NK-92 treated with Interleukin-12 subunit alpha and Interleukin-12 subunit beta, amount 100 ng/mL, for 24 hours (cell line): ENCODE measurements around the gene CFAP141.
"Not testable (repeated sequence)": the region's sequence is repeated elsewhere in the genome, so short reads cannot be mapped to it uniquely, and the experiment has no call there.

Source experiments
- DNase-seq: peaks from one replicate; lab custom pipeline; 2025; lab: John Stamatoyannopoulos, UW

The CFAP141 gene

DNA sequence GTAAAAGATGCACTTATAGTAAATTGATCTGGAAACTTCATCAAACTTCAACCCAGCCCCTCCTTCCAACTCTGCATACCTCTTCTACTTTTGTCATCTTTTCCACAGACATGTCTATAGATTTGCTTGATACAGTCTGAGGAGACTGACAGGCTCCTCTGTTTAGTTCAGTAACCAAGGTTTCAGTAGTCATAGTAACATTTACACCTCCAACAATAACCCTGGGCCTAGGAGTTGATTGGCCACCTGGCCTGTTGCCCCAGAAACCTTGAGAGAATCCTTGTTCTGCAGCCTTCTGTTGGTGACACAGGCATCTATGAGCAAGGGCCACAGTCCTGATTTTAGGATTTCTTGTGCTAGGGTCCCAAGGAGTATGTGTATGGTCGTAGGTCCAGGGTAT is at the start of gene CFAP141:
Gene CFAP141, minus strand, starts transcription at position 138 of the 400 bp plus-strand sequence. Its CDS starts 26 bp downstream, at position 112.
- no peak for DNase-seq

GRCh38 chr1:154253671-154254070 is 47.5 kb upstream of the CFAP141 start:
- DNase-seq = no peak

DNA sequence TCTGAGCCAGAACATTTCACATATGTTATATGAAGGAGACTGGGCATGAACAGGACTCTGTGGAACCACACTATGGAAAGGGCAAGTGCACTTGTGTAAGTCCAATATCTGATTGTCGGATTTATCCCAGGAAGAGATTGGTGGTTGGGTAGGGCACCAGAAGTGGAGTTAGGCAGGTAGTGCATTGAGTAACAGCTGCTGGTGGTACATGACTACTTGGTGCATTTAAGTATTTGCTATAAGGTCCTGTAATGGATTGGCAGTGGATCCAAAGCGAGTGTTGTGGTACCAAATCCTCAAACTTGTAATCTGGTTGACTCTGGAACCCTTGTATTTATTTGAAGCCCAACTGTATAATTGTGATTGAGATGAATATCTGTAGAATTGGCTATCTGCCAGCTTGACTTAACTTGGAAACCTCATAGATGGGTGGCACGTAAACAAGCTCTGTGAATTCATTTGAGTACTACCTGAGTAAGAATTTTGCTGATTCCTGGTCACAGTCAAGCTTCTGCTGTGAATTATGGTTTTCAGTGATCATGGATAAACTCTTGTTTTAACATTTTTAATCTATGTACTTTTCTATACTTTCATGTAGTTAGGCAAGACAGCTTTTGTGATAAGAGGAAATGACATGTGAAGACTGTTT is 35.7 kb upstream of the CFAP141 start:
- no peak for DNase-seq

DNA sequence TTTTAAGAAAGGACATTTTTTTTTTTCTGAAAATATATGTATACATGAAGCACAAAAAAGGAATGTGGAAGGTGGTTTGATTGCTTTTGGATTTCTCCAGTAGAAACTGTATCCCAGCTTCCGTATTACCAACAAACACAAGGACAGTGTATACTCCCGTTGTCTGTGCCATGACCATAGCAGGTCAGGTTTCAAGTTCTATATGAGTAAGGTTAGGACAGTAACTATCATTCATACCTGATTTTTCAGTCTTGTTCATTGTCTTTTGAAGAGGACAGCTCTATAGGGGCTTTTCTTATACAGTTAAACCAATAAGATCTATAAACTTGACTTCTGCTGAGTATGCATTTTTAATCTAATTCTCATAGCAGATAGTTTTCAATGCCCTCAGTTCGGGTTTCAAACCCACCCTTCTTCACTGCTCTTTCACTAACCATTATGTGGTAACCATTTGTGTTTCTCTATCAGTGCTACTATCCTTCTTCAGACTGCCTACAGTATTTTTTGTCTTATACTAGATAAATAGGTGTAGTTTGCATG is 34.2 kb upstream of the CFAP141 start:
- no peak for DNase-seq

- no peak for DNase-seq
Observed at GRCh38 chr1:154239491-154239890, 33.4 kb upstream of the CFAP141 start.

GRCh38 chr1:154237880-154238506 is 31.9 kb upstream of the CFAP141 start:
- DNase-seq = no peak

DNA sequence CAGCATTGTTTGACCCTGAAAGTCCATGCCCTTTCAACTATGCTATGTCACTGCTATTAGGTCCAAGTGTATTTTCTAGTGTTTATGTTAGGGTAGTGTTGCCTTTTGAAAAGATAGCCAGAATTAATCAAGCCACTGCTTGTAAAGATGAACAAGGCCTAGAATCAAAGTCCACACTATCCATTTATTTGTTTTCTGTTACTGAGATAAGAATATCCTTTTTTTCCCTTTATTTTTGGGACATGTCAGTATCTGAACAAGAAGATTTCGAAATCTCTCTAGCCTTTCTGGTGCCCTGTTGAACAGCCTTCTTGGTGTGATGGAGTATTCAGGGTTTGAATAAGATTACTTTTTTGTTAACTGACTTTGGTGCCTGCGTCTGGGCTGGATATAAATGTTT is 31.3 kb upstream of the CFAP141 start:
- no peak for DNase-seq

GRCh38 chr1:154236855-154237254 is 30.7 kb upstream of the CFAP141 start:
- no peak for DNase-seq

DNA sequence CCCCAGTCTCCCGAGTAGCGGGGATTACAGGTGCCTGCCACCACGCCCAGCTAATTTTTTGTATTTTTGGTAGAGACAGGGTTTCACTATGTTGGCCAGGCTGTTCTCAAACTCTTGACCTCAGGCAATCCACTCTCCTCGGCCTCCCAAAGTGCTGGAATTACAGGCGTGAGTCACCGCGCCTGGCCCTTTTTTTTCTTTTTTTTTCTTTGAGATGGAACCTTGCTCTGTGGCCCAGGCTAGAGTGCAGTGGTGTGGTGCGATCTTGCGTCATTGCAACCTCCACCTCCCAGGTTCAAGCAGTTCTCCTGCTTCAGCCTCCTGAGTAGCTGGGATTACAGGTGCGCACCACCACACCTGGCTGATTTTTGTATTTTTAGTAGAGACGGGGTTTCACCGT is 27.0 kb upstream of the CFAP141 start:
- DNase-seq = not testable (repeated sequence)

DNA sequence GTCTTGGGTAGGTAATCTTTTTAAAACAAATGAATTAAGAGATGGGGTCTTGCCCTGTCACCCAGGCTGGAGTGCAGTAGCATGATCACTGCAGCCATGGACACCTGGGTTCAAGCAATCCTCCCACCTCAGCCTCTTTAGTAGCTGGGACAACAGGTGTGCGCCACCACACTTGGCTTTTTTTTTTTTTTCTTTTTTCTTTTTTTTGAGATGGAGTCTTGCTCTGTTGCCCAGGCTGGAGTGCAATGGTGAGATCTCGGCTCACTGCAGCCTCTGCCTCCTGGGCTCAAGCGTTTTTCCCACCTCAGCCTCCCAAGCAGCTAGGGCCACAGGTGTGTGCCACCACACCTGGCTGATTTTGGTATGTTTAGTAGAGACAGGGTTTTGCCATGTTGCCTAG is 25.0 kb upstream of the CFAP141 start:
- not testable (repeated sequence) for DNase-seq

DNA sequence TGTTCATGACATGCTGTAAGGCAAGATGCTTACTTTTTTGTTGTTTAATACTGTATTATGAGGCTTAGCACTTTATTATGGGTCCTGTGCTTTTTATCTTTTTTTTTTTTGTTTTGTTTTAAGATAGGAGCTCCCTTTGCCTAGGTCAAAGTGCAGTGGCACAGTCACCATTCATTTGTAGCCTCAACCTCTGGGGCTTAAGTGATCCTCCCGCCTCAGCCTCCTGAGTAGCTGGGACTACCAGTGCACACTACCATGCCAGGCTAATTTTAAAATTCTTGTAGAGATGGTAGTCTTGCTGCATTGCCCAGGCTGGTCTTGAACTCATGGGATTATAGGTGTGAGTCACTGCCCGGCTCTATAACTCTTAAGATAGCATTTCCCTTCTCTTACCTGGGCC is 19.2 kb upstream of the CFAP141 start:
- DNase-seq = no peak

DNA sequence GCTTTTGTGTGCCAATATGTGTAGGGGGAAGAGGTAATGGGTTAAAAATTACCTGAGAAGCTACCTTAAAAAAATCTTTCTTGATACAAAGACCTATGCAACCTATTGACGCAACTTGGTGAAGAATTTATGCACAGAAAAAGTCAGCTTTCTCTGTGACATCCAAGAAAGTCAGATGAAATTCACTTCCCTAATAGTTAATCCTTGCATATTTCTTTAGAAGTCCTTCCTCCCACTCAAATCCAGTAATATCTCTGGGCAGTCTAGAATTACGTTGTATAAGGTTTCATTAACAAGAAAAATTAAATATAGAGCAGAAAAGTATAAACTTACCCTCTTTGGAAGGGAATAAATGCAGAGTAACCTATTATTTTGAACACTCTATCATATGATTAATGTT is 17.5 kb upstream of the CFAP141 start:
- DNase-seq = no peak

DNA sequence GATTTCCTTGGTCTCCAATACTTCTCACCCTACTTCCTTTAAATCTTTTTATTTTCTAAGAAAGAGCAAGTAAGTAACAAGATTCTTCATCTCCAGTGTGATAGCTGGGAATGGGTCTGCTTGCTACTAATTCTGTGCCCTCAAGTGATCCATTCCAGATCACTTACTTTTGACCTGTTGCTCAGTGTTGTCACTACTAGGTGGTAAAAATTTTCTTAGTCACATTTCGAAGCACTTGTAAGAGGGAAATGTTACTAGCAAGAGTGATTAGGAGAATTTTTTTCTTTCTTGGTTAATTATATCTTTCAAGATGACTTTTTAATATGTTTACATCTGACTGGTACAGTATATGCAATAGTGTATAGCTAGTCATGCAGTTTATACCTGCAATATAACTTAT is 16.8 kb upstream of the CFAP141 start:
- DNase-seq = no peak

DNA sequence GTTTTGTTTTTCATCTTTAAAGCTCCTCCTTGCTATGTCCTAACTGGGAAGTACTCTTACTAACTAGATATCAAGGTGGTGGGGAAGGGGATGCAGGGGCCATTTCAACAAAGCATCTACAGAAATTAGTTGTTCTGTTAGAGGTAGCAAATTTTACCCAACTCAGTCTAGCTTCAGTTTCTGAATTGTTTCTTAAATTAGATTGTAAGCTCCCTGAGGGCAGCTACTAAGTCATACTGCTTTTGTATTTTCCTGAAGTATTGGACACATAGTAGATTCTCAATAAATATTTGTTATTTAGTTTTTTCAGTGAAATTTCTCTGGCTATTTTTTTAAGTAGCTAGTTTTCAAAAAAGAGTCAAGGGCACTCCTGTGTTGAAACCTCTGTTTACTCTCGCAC is 16.4 kb upstream of the CFAP141 start:
- DNase-seq = no peak

DNA sequence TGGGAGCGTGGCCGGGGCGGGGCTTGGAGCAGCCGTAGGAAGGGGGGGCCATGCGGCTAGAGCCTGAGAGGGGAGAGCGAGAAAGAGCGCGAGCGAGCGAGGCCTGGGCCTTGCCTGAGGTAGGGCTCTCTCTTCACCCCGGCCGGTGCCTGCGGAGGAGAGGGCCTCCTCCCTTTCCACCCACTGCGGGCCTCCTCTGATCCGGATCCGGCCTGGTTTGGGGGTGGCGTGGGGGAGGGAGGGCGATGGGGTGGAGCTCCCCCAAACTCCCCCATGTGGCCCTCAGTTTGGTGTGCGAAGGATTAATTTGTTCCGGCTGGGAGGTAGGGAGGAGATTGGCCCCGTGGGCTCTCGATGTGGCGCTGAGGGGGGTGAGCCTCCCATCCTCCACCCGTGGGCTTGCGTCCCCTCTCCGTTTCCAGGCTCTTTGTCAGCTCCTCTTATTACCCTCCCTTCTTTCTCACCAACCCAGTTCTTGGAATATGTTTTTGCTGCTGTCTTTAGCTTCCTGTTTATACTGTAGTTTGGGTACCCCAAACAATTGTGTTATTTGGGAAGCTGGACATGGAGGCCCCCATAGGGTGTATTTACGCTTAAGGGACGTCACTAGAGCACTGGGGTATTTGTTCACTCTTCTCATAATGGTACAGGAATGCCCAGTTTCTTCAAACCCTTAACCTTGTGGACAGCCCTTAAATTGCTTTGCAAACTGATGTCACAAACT is 15.3 kb upstream of the CFAP141 start:
- DNase-seq = peak; percentile 65

DNA sequence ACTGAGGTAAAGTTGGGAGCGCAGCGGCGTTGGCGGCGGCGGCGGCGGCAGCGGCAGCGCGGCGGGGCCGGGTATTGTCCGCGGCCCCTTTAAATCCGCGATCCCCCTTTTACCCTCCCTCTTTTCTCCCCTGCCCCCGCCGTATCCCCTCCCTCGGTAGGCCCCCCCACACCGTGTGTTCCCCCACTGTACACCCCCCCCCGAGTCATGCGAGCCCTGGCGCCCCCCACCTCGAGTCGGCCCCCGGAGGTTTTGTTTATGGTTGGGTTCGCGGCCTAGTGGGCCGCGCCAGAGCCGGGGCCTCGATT is 14.8 kb upstream of the CFAP141 start:
- no peak for DNase-seq

DNA sequence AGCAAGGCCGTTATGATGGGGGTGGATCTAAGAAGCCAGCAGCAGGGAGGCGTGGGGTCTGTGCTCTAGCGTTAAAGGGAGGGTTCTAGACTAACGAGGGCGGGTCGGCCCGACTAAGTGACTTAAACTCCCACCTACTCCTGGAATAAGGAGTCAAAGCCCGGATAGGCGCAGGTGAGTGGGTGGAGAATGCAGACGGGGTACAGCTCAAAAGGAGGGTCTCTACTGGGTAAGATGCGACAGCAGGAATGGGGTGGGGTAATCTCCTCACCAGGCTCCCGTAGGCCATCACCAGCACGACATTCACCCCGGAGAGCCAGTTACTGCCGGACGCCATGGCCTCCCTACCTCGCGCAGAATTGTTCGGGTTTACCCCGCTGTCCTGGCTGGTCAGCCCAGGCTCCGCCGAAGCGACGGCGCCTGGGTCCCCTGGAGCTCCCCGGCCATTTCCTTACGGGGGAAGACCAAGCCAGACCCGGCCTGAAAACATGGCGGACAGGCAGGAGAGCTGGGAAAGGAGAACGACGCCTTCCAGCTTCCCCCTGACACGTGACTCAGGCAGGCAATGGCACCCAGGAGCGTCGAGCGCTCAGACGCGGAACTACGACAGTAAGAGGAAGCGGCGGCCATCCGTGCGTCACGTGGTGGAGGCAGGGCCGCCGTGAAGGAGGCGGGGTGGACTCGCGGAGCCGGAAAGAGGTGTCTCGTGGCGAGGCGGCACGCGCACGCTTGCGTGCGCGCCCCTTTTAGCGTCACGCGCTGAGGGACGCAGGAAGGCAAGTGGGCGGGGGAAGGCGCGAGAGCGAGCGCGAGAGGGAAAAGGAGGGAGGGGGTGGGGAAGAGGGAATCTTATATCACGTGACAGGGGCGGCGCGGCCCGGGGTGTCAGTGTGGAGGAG is 14.2 kb upstream of the CFAP141 start, which contains the start of gene UBAP2L:
Gene UBAP2L, plus strand, starts transcription at position 885 of the 899 bp plus-strand sequence. CDS start 4,169 bp downstream, outside the sequence.
- DNase-seq = peak; percentile 98

DNA sequence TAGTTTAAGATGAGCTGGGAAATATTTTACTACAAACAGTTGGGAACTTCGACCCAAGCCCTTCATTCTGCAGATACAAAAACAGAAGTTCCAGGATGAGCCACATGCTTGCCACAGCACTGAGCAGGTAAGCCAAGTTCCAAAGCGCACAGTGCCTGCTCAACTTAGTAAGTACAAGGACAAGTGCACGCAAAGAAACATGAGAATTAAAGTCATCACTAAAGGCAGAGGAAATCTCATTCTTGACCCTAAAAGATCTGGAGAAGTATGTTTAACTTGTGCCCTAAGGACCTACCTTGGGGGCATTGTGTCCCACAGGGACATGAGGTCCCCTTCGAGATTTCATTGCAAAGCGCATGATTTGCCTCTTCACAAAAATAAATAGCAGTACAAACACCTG is 13.4 kb upstream of the CFAP141 start:
- no peak for DNase-seq

- no peak for DNase-seq
Observed at GRCh38 chr1:154218545-154218944, 12.4 kb upstream of the CFAP141 start.

DNA sequence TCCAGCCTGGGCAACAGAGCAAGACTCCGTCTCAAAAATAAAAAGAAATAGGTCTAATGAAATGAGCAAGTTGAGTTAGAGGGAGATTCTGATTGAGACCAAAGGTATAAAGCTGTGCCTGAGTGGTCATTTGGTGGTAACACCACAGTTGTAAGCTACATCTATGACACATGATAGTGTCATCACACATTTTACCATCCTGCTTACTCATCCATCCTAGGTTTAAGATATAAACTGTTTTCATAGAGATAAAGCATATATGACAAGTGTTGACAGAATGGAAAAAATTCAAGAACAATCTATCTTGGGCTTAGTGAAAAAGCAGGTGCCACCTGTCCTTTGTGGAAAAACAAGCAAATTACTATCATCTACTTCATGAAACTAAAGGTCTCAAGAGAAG is 7.1 kb upstream of the CFAP141 start:
- no peak for DNase-seq

GRCh38 chr1:154212083-154212482 is 6.0 kb upstream of the CFAP141 start:
- no peak for DNase-seq
